SK-N-SH treated with all-trans-retinoic acid at 6 μM for 48 hours (cell line): ENCODE measurements around the gene SLC18A2.

ENCODE experiments used
- ATAC-seq: fragments of 200-7000 bp; cut with Tn5 transposase; 3 replicates; pipeline ENCODE4 v1.9.1; 2020; ENCODE audit warnings: mild to moderate bottlenecking, moderate library complexity
- ARNTL ChIP-seq: fragments of 450-650 bp; formaldehyde crosslinking; IDR thresholded peaks from 2 replicates; pipeline ENCODE4 v1.5.0; 2020; ENCODE audit warnings: low read depth, mild to moderate bottlenecking, moderate library complexity, borderline replicate concordance
- BACH2 ChIP-seq: fragments of 250-450 bp; sonication (Bioruptor Pico); IDR thresholded peaks from 2 replicates; pipeline ENCODE4 v1.9.0; 2021; ENCODE audit warnings: mild to moderate bottlenecking, borderline replicate concordance
- CSRNP3 ChIP-seq: fragments of 250-450 bp; sonication (Bioruptor Pico); IDR thresholded peaks from 2 replicates; pipeline ENCODE4 v1.5.1; 2021; ENCODE audit warnings: mild to moderate bottlenecking, moderate library complexity
- ESRRG ChIP-seq: fragments of 250-450 bp; sonication (Bioruptor Pico); IDR thresholded peaks from 2 replicates; pipeline ENCODE4 v1.6.1; 2021; ENCODE audit warnings: mild to moderate bottlenecking
- GLIS3 ChIP-seq: fragments of 250-450 bp; sonication (Bioruptor Pico); IDR thresholded peaks from 2 replicates; pipeline ENCODE4 v1.5.0; 2020; ENCODE audit warnings: mild to moderate bottlenecking, moderate library complexity
- ISL1 ChIP-seq: fragments of 250-450 bp; sonication (Bioruptor Pico); IDR thresholded peaks from 2 replicates; pipeline ENCODE4 v2.1.2; 2022; ENCODE audit warnings: mild to moderate bottlenecking, moderate library complexity
- OSR1 ChIP-seq: fragments of 250-450 bp; sonication (Bioruptor Pico); IDR thresholded peaks from 2 replicates; pipeline ENCODE4 v1.8.0; 2022; ENCODE audit warnings: moderate library complexity, mild to moderate bottlenecking, inconsistent platforms
- PATZ1 ChIP-seq: fragments of 250-450 bp; sonication (Bioruptor Pico); IDR thresholded peaks from 2 replicates; pipeline ENCODE4 v1.8.0; 2020; ENCODE audit warnings: mild to moderate bottlenecking, moderate library complexity, borderline replicate concordance
- POU6F1 ChIP-seq: fragments of 250-450 bp; sonication (Bioruptor Pico); IDR thresholded peaks from 2 replicates; pipeline ENCODE4 v1.8.0; 2021; ENCODE audit warnings: low read depth, mild to moderate bottlenecking, moderate library complexity, borderline replicate concordance
- PPARA ChIP-seq: fragments of 250-450 bp; sonication (Bioruptor Pico); IDR thresholded peaks from 2 replicates; pipeline ENCODE4 v1.5.0; 2020; ENCODE audit warnings: mild to moderate bottlenecking, borderline replicate concordance
- RARB ChIP-seq: fragments of 250-450 bp; sonication (Bioruptor Pico); IDR thresholded peaks from 2 replicates; pipeline ENCODE4 v1.8.0; 2021; ENCODE audit warnings: mild to moderate bottlenecking, moderate library complexity
- SNAI2 ChIP-seq: fragments of 250-450 bp; sonication (Bioruptor Pico); IDR thresholded peaks from 2 replicates; pipeline ENCODE4 v1.5.0; 2020; ENCODE audit warnings: mild to moderate bottlenecking, moderate library complexity
- TCF4 ChIP-seq: fragments of 250-450 bp; sonication (Bioruptor Pico); IDR thresholded peaks from 2 replicates; pipeline ENCODE4 v1.8.0; 2021; ENCODE audit warnings: mild to moderate bottlenecking, moderate library complexity, borderline replicate concordance
- TOX ChIP-seq: fragments of 250-450 bp; sonication (Bioruptor Pico); IDR thresholded peaks from 2 replicates; pipeline ENCODE4 v1.8.0; 2021; ENCODE audit warnings: mild to moderate bottlenecking, moderate library complexity, borderline replicate concordance
- ZC3H10 ChIP-seq: fragments of 250-450 bp; sonication (Bioruptor Pico); IDR thresholded peaks from 2 replicates; pipeline ENCODE4 v1.5.1; 2021; ENCODE audit warnings: mild to moderate bottlenecking, moderate library complexity
- ZFP3 ChIP-seq: fragments of 250-450 bp; sonication (Bioruptor Pico); IDR thresholded peaks from 2 replicates; pipeline ENCODE4 v1.5.0; 2020; ENCODE audit warnings: mild to moderate bottlenecking, moderate library complexity
- ZFP30 ChIP-seq: fragments of 450-650 bp; formaldehyde crosslinking; IDR thresholded peaks from 2 replicates; pipeline ENCODE4 v1.5.0; 2022; ENCODE audit warnings: mild to moderate bottlenecking, moderate library complexity
- ZNF565 ChIP-seq: fragments of 450-650 bp; formaldehyde crosslinking; conservative IDR thresholded peaks from 2 replicates; pipeline ENCODE4 v1.5.0; 2020; ENCODE audit warnings: low read depth, mild to moderate bottlenecking, moderate library complexity
- ZNF70 ChIP-seq: fragments of 450-650 bp; formaldehyde crosslinking; IDR thresholded peaks from 2 replicates; pipeline ENCODE4 v1.5.0; 2020; ENCODE audit warnings: mild to moderate bottlenecking, moderate library complexity
- ZNF8 ChIP-seq: fragments of 450-650 bp; formaldehyde crosslinking; IDR thresholded peaks from 2 replicates; pipeline ENCODE4 v1.5.0; 2020; ENCODE audit warnings: mild to moderate bottlenecking, moderate library complexity

Gene SLC18A2

GRCh38 chr10:117242463-117242832, 1.5 kb downstream of the SLC18A2 start (continued):
- TF ChIP-seq ZNF8 (CRISPR knock-in tag) (no peak), BACH2 (CRISPR knock-in tag) (no peak), ESRRG (CRISPR knock-in tag) (no peak), ZNF70 (CRISPR knock-in tag) (no peak), ZFP3 (CRISPR knock-in tag) (no peak)
- TF ChIP-seq, all 23 proteins: peak for 0

- TF ChIP-seq OSR1 (CRISPR knock-in tag) = no peak
- TF ChIP-seq ZNF70 (CRISPR knock-in tag) = no peak
- TF ChIP-seq TCF4 (CRISPR knock-in tag) = no peak
- no peak for TF ChIP-seq BACH2 (CRISPR knock-in tag)
- no peak for TF ChIP-seq ZFP3 (CRISPR knock-in tag)
- no peak for ATAC-seq
These were observed 6.2 kb downstream of the SLC18A2 start for GRCh38 chr10:117246997-117247671.

- TF ChIP-seq CSRNP3 (CRISPR knock-in tag) (no peak), TCF4 (CRISPR knock-in tag) (peak; percentile 28; the same call in 1 of the 2 replicates)
- no peak for ATAC-seq
These were observed 8.0 kb downstream of the SLC18A2 start for GRCh38 chr10:117248750-117249465.

GRCh38 chr10:117249493-117250093, 8.7 kb downstream of the SLC18A2 start:
- ATAC-seq = no peak
- TF ChIP-seq GLIS3 (CRISPR knock-in tag) (no peak), ZFP30 (CRISPR knock-in tag) (no peak), ZFP3 (CRISPR knock-in tag) (no peak), ARNTL (CRISPR knock-in tag) (no peak), ZNF70 (CRISPR knock-in tag) (no peak), ESRRG (CRISPR knock-in tag) (no peak), CSRNP3 (CRISPR knock-in tag) (no peak), TCF4 (CRISPR knock-in tag) (no peak), ISL1 (no peak), BACH2 (CRISPR knock-in tag) (no peak), TOX (CRISPR knock-in tag) (no peak), PATZ1 (CRISPR knock-in tag) (no peak), ZC3H10 (no peak), POU6F1 (no peak), ZNF8 (CRISPR knock-in tag) (no peak), ZNF565 (CRISPR knock-in tag) (no peak)

GRCh38 chr10:117250411-117250810, 9.5 kb downstream of the SLC18A2 start:
- no peak for ATAC-seq
- TF ChIP-seq GLIS3 (CRISPR knock-in tag) (no peak), TCF4 (CRISPR knock-in tag) (no peak), PPARA (CRISPR knock-in tag) (no peak), CSRNP3 (CRISPR knock-in tag) (no peak), TOX (CRISPR knock-in tag) (no peak), POU6F1 (no peak), ZFP3 (CRISPR knock-in tag) (no peak), BACH2 (CRISPR knock-in tag) (no peak), SNAI2 (CRISPR knock-in tag) (no peak), ISL1 (no peak), ARNTL (CRISPR knock-in tag) (no peak), ZNF70 (CRISPR knock-in tag) (no peak), RARB (CRISPR knock-in tag) (no peak), ZNF8 (CRISPR knock-in tag) (no peak)
